ENCODE results near the gene NXN.
"Not testable (repeated sequence)": the region's sequence is repeated elsewhere in the genome, so short reads cannot be mapped to it uniquely, and the experiment has no call there.

The NXN gene

GRCh38 chr17:862582-862981, 117.0 kb downstream of the NXN start:
- DNase-seq (ENCODE audit: low spot score), result no peak

DNA sequence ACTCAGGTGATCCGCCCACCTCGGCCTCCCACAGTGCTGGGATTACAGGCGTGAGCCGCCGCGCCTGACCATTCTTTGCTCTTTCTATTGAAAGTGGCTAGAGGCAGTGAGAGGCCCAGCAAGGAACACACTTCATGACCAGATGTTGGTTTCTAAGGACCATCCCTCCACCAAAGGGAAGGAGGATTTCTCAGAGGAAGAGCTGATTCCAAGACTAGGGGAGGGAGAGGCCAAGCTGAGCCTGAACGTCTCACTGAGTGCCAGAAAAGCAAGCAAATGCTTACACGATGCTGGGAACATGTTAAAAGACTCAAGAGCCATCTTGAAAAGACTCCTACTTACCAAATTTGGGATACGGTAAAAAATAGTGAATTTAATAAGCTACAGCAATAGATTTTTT, 118.2 kb downstream of the NXN start:
- DNase-seq (ENCODE audit: low spot score), result no peak

DNA sequence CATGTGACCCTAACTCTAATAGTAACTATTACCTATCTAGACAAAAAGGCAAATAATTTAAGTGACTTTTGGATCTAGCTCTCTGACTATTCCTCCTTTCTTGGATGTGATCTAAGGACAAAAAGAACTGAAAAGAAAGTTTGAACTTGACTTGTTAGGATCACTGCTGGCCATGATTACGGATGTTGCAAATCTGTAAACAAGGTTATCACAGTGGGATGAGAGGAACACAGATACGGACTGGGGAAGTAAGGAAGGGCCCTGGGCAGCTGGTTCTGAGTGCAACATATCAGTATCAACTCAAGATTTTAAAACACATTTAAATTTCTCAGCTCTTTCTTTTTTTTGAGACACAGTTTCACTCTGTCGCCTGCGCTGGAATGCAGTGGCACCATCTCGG, 118.8 kb downstream of the NXN start:
- no peak for DNase-seq (ENCODE audit: low spot score)

- no peak for DNase-seq (ENCODE audit: low spot score)
Observed at GRCh38 chr17:859824-860195, 119.8 kb downstream of the NXN start.

DNA sequence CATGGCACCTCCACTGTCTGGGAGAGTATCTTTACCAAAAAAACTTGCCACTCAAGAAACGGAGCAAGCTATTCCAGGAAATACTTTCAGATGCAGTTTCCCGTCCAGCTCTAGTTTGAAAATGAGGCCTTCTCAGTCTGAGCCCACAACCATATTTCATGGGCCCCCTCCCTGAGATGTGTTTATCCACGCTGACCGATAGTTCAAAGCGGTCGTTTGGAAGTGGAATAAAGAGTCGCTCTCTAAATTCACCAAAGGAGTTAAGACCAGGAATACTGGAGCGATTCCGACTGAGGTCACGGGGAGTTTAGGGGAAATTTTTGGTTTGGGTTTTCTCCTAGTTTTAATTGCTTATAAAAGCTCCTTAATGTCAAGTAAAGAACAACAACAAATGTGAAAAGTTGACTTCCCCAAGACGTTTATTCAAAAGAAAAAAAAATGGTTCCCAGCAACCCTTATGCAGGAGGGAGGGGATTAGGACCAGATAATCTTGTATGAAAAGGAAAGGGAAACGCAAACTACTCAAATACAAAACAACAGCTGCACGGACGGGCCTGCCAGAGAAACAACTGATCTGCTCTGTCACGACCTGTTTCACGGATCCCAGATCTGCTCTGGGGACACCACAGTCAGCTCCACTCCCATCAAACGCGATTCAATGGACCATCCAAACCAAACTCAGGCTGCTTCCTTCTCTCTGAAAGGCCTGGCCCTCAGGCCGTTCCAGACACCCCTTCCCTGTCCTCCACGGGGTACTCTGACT, 120.3 kb downstream of the NXN start:
- no peak for DNase-seq (ENCODE audit: low spot score)

DNA sequence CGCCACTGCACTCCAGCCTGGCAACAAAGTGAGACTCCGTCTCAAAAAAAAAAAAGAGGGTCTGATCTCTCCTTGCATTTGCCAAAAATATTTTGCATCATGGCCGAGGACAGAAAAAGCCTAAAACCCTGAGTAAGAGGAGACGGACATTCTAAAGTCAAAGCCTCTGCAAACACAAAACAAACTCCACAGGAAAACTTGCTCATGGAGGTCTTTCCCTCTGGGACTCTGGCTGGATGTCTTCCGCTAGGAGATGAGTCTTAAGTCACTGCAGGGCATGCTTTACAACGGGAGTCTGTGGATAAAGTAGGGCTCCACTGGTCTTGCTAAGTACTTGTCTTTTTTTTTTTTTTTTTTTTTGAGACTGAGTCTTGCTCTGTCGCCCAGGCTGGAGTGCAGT, 123.4 kb downstream of the NXN start:
- no peak for DNase-seq (ENCODE audit: low spot score)

DNA sequence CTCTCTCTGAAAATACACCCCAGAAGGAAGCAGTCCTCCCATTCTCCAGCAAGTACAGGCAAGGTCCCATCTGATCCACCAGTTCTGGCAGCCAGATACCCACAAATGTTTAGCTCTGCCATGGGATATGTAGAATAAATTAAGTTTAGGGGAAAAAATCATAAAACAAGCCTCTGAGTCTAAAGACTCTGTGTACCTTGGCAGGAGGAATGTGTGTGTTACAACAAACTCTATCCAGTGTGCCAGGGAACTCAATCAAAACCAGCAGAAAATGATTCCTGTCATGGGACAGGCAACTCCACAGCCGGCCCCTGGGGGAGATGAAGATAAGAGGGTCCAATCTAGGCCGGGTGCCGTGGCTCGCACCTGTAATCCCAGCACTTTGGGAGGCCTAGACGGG, 124.0 kb downstream of the NXN start:
- DNase-seq (ENCODE audit: low spot score), result no peak

DNA sequence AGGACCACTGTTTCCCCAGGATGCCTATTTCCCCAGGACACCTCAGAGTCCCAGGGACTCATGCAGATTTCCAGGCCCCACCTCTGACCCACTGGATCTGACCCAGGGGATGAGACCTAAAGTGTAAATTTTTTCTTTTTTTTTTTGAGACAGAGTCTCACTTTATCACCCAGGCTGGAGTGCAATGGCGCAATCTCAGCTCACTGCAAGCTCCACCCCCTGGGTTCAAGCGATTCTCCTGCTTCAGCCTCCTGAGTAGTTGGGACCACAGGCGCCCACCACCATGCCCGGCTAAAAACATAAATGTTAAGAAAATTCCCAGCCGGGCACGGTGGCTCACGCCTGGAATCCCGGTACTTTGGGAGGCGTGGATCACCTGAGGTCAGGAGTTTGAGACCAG, 126.7 kb downstream of the NXN start:
- DNase-seq (ENCODE audit: low spot score), result not testable (repeated sequence)

GRCh38 chr17:852349-852748, 127.2 kb downstream of the NXN start:
- no peak for DNase-seq (ENCODE audit: low spot score)

DNA sequence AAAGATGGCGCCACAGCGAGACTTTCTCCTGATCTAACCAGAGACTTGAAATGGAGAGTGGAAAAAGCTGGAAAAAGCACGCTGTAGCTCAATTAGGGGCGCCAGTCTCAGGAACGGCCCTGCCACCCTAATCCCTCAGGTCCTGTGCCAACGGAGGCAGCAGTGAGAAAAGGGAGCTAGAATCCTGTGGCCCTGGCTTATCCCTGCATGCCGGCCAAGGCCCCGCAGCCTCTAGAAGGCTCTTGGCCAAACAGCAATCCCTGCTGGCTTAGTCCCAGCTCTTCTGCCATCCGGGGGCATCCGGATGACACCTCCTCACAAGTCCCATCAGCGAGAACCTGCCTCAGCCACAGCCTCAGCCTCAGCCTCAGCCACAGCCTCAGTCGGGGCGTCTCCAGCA, 127.7 kb downstream of the NXN start:
- no peak for DNase-seq (ENCODE audit: low spot score)

- DNase-seq (ENCODE audit: low spot score), result no peak
Observed at GRCh38 chr17:850851-851763, 128.5 kb downstream of the NXN start.

- no peak for DNase-seq (ENCODE audit: low spot score)
Observed at GRCh38 chr17:850086-850850, 129.3 kb downstream of the NXN start.

DNA sequence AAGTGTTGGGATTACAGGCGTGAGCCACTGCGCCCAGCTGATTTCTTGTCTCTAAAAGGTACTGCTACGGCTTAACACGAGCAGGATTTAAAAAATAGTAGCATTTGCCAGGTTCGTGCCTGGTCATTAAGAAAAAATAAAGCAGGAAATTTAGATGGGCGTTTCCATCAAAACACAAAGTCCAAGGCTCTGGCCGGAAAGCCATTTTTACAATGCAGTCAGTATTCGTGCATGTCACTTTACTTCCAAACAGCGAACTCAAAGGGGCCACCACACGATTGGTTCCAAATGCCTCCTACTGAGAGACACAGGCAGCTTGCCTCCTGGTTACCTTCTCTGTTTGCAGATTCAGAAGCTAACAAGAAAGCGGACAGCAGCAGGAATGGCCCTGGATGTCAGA, 131.2 kb downstream of the NXN start:
- DNase-seq (ENCODE audit: low spot score), result no peak

- DNase-seq (ENCODE audit: low spot score), result peak; percentile 58
Observed at GRCh38 chr17:846901-847843, 132.4 kb downstream of the NXN start.

DNA sequence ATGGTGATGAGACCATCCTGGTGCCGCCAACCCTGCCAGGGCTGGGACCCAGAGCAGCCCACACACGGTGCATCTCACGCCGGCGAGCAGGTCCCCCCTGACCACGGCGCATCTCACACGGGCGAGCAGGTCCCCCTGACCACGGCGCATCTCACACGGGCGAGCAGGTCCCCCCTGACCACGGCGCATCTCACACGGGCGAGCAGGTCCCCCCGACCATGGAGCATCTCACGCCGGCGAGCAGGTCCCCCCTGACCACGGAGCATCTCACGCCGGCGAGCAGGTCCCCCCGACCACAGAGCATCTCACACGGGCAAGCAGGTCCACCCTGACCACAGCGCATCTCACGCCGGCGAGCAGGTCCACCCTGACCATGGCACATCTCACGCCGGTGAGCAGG, 138.3 kb downstream of the NXN start:
- DNase-seq (ENCODE audit: low spot score), result no peak

DNA sequence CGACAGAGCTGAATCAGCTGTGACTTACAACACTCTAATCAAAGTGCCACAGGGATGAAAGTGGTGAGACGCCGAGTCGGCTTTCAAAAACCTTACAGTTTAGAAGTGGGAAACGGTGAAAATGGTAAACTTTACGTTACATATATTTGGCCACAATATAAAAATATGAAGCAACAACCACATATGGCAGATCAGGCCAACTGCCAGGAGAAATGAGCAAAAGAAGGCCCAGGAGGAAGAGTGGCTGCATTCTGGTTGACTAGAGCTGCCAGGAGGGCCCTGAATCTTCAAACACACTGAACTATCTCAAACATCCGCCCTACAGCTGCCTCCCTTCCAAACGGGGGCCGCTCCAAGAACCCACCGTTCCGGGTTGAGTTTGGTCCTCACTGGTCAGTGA, 141.1 kb downstream of the NXN start:
- no peak for DNase-seq (ENCODE audit: low spot score)

DNA sequence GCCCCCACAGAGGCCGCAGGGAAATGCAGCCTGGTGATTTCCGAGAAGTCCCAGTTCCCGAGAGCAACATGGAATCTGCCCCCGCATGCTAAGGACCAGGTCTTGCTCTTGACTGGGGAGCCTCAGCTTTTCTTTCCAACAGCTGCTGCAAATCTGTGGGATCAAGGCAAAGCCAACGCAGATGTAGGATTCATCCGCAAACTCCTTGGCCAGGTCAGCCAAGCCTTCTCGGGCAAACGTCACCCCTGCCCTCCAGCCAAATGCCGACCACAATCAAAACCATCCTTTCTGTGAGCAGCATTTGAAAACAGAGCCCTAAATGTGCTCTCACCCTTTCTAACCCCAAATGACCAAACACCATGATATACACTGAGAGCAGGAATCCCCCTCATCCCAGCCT, 143.4 kb downstream of the NXN start:
- no peak for DNase-seq (ENCODE audit: low spot score)

- DNase-seq (ENCODE audit: low spot score), result not testable (repeated sequence)
Observed at GRCh38 chr17:835721-836120, 143.9 kb downstream of the NXN start.

- DNase-seq (ENCODE audit: low spot score), result peak; percentile 89
Observed at GRCh38 chr17:835263-835662, 144.3 kb downstream of the NXN start.

- DNase-seq (ENCODE audit: low spot score), result peak; percentile 57
Observed at GRCh38 chr17:834136-834535, 145.4 kb downstream of the NXN start.

DNA sequence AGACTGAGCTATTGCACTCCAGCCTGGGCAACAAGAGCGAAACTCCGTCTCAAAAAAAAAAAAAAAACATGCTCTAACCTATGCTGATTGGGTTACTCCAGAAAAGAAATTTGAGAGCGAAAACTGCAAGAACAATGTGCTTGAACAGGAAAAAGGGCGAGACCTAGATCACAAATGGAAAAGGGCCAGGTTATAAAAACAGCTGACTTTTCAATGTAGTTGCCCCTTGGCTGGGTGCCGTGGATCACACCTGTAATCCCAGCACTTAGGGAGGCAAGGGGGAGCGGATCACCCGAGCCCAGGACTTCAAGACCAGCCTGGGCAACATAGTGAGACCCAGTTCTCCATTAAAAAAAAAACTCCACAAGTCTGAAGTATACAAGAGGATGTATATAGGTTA, 148.6 kb downstream of the NXN start:
- no peak for DNase-seq (ENCODE audit: low spot score)

DNA sequence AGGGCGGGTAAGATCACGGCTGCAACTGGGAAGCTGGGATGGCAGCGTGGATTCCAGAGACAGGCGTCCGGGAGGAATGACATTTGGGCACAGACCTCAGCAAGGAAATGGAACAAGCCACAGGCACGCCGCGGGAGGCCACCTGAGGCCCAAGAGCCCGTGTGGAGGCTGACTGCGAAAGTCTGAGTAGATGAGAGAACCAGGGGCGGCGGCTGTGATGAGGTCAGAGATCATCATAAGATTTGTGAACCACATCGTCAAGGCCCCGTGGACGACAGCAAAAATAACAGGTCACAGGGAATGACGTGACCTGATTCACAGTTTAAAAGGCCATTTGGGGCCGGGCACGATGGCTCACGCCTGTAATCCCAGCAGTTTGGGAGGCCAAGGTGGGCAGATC, 149.2 kb downstream of the NXN start:
- no peak for DNase-seq (ENCODE audit: low spot score)

Measured in kidney tubule cell (primary cell).